Stimulated activated CD8-positive, alpha-beta memory T cell treated with anti-CD3 and anti-CD28 coated beads, Interleukin-7, amount 100 ng/mL, for 1 hour (primary cell): ENCODE measurements around the gene BRIX1.
A peak's percentile ranks its signal among the peaks of the same experiment; 100 is the strongest.
"Not testable (repeated sequence)": the region's sequence is repeated elsewhere in the genome, so short reads cannot be mapped to it uniquely, and the experiment has no call there.

Source experiments
- DNase-seq, 2 donors: peaks; one replicate each; pipeline ENCODE4 v3.0.0-alpha.2; 2020; ENCODE audit warnings: low read depth in 2 of 2

BRIX1 gene

DNA sequence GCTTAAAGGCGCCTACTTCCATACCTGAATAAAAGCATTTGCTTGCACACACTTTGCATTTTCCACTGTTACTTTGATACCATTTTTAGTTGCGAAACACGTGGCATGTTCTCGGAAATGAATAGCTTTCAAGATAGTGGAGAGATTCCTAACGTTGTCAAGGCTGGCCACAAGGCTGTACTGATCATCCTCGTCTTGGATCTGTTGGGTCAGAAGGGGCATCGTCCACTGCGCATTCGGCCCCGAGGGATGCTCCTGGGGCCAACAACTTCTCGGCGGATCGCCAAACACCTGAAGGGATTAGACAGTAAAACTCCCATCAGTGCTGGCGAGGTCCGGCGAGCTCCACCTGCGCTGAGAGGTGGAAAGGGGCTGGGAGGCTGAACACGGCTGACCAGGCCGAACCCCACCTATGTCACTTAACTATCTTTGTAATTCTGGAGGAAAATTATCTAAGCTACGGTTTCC lies 806 bp upstream of the BRIX1 start:
- no peak for DNase-seq

GRCh38 chr5:34915856-34916192 lies 313 bp downstream of the BRIX1 start:
- DNase-seq: no peak

DNA sequence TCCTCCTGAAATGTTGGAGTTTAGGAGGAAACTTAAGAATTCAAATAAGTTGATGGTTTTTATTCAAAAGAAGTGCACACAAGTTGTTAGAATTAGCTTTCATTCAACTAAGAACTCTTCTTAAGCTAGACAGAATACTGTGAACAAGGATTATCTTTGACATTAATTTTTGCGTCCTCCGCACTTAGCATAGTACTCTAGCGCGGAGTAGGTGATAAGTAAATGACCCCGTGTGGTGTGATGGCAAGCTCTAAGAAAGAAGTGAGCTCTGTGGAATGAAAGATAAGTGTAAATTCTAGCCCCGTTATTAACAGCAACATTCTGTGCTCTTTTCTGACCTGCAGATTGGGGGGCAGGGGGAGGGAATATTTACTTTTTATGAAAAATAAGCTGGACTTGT lies 1.0 kb downstream of the BRIX1 start:
- no peak for DNase-seq

DNA sequence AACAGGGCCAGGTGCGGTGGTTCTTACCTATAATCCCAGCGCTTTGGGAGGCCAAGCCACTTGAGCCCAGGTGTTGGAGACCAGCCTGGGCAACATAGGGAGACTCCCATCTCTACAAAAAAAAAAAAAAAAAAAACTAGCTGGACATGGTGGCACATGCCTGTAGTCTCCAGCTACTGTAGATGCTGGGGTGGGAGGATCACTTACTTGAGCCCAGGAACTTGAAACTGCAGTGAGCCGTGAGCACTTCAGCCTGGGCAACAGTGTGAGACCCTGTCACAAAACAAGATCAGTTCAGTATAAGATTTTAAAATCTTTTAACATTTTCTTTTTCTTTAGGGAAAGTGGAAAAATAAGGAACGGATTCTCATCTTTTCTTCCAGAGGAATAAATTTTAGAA lies 2.5 kb downstream of the BRIX1 start:
- DNase-seq: no peak

DNA sequence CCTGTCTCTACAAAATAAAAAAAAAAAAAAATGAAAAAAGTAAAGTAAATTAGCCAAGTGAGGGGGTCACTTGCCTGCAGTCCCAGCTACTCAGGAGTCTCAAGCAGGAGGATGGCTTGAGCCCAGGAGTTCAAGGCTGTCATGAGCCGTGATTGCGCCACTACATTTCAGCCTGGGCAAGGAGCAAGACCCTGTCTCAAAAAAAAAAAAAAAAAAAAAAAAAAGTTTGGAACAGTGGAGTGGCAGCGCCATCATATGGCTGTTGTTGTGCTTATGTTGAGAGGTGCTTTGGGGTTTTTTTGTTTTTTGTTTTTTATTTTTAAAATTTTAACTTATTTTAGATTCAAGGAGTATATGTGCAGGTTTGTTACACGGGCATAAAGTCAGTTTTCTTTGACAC lies 3.6 kb downstream of the BRIX1 start:
- DNase-seq: no peak

DNA sequence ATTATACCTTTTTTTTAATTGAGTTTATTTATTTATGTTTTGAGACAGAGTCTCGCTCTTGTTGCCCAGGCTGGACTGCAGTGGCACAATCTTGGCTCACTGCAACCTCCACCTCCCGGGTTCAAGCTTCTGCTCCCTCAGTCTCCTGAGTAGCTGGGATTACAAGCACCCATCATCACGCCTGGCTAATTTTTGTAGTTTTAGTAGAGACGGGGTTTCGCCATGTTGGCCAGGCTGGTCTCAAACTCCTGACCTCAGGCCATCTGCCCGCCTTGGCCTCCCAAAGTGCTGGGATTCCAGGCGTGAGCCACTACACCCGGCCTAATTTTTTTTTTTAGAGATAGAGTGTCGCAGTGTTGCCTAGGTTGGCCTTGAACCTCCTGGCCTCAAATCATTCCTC lies 7.7 kb downstream of the BRIX1 start:
- DNase-seq: not testable (repeated sequence)

DNA sequence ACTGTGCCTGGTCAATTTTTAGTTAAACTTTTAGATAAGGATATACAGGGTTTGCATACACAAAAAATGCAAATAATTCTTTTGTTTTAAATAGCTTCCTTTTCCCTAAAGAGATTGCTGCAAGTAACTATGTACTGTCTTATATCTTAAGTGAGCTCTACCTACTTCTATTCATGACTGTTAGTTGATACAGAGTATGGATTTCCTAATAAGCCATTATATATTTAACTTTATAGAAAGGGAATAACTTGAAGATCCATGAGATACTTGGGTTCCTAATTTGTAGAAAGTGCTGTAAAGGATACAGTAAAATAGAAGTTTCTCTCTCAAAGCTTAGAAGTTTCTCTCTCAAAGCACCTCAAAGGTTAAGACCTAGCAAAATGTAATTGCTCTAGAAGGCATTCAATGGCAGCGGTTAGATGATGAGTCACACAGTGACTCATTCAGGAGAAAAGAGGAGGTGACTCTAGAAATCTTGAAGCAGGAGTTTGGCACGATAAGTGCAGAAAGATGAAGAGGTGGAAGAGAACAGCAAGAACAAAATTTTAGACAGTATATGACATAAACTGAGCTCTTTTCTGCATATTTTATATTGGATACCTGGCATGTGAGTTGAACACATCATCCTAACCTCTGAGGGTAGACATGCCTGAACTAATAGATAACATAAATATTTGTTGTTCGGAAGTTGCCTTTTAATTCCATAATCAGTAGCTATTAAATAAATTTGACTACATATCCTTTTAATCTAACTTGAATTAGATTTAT lies 8.4 kb downstream of the BRIX1 start:
- DNase-seq: no peak

- no peak for DNase-seq
Observed at GRCh38 chr5:34924462-34924765, 8.9 kb downstream of the BRIX1 start.

DNA sequence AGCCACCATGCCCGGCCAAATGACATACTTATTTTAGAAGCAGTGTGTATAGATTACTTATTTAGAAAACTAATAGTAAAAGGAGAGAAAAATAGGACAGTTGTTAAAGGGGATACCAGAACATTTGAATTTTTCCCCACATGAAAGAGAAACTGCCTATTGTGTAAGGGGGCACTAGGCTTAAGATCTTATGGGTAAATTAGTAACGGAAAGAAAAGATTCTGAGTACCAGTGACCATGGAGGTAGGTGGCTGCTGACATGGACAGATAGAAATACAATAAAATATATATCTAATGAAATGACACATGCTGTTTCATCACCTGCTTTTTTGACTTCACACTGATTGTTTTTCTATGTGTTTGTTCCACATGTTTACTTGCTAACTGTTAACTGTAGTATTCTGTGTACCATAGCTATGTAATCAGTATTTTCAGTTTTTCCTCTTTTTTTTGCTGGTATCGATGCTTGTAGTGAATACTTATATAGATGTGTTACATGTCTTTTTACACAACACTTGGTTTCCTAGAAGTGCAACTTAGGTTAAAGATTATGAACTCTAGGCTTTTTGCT lies 10.9 kb downstream of the BRIX1 start:
- DNase-seq: no peak

GRCh38 chr5:34927785-34928184 lies 12.3 kb downstream of the BRIX1 start:
- DNase-seq: no peak

GRCh38 chr5:34928267-34928666 lies 12.8 kb downstream of the BRIX1 start:
- no peak for DNase-seq

GRCh38 chr5:34929134-34929719 lies 13.7 kb downstream of the BRIX1 start, which contains the start of gene DNAJC21:
TSS of gene DNAJC21 (plus strand) at chr5:34929559. CDS start at chr5:34929820, 261 bp downstream.
- peak; percentile 92 to 96 for DNase-seq

- peak; percentile 52 to 55 for DNase-seq
Observed at GRCh38 chr5:34929720-34930461, 14.4 kb downstream of the BRIX1 start.

- no peak for DNase-seq
Observed at GRCh38 chr5:34930462-34930844, 14.9 kb downstream of the BRIX1 start.

DNA sequence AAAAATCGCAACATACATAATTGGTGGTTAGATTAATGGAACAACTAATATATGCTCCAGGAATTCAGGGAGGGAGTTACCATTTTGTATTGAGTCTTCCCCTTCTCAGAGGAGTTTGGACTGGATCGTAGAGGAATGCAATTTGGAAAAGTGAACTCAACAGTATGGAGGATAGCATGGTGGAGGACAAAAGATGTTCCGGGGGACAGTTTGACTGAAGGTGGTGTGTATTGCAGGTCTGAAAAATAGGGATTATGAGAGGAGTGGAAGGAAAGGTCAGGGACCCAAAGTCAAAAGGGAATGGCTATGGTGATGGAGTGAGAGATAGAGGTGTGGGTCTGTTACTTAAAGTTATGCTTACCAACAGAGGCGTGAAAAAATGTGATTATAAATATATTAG lies 15.4 kb downstream of the BRIX1 start:
- no peak for DNase-seq

DNA sequence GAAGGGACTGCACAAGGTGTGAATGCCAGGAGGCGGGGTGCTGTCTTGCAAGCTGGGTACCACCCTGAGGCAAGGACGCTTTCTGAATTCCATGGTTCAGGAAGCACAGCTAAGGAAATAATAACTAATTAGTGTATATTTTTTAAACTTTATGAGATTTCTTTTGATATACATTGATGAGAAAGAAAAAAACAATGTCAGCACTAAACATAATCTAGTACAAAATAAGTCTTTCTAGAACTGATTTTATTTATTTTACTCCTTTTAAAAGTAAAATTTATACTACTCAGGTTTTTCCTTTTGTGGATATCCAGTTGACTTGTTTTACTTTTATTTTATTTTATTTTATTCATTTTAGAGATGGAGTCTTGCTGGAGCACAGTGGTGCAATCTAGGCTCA lies 17.4 kb downstream of the BRIX1 start:
- no peak for DNase-seq

DNA sequence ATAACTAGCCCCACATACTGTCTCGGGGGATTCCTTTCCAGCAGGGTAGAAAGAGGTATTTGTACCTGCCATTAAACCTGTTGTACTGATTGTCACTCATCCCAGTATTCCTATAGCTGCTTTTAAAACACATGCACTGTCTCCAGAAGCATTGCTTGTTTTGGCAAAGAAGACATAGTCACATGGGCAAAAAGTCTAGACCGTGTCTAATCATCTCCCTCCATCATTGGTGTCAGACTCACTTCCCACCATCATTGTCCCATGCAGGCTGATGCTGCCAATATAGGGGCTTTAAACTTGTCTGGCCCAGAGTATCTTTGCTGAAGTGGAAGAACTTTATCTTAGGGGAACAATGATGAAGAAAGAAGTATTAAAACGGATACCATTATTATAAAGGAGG lies 26.4 kb downstream of the BRIX1 start:
- no peak for DNase-seq

DNA sequence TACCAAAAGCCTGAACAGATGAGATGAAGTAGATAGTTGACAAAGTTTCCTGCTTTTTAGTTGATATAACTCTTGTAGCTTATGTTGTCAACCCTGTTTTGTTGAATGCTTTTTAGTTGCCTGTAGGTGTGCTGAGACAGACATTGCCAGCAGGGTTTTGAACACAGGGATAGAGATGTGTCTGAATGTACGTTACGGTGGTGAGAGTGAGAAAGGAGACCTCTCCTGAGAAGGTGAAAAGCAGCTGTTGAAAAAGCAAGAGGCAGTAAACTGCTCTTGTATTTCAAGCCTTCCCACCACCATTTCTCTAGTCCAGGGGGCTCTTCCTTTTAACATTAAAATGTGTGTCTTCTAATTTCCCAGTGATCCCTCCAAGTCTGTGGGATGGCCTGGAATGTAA lies 28.5 kb downstream of the BRIX1 start:
- no peak for DNase-seq

- no peak for DNase-seq
Observed at GRCh38 chr5:34944460-34945047, 29.0 kb downstream of the BRIX1 start.

DNA sequence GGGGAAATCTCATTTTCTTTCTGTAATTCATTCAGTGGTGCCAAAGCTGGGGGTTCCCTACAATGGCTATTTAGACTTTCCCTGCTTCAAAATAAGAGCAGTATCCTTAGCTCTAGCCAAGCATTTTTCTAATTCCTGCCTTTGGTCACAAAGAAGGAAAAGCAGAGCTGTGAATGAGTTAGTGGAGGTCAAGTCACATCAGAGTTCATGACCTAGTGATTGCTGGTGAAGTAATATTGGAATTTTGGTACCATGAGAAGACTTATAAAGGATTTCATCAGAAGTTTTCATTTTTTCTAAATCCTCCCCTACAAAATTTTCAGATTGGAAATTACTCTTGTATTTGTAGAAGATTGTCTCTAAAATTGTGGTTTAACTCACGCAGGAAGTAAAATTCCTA lies 41.8 kb downstream of the BRIX1 start:
- DNase-seq: no peak

GRCh38 chr5:34957857-34958690 lies 42.6 kb downstream of the BRIX1 start:
- DNase-seq: no peak

DNA sequence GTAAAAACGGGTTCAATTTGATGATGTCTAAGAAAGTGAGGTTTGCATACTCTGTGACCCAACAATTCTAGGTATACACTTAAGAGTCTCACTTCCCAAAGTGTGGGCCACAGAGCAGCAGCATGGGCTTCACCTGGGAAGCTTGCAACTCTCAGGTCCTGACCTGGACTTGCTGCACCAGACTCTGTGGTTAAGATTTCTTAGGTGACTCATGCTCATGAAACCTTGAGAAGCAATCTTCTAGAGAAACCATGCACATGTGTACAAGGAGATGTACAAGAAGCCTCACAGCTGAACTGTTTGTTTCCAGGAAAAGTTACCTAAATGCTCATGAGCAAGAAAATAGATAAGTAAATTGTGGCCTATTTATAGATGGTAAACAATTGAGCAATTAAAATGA lies 43.8 kb downstream of the BRIX1 start:
- DNase-seq: no peak
